ENCODE measurements around the gene RNF144A. TPM values are rescaled to one million over a fixed set of nuclear protein-coding genes. Genes with fewer than 3 reads are reported as not detected.
"Not testable (repeated sequence)": the region's sequence is repeated elsewhere in the genome, so short reads cannot be mapped to it uniquely, and the experiment has no call there.

Gene RNF144A
- total RNA-seq, 1 donor from 2014 or later = 16.6 TPM

DNA sequence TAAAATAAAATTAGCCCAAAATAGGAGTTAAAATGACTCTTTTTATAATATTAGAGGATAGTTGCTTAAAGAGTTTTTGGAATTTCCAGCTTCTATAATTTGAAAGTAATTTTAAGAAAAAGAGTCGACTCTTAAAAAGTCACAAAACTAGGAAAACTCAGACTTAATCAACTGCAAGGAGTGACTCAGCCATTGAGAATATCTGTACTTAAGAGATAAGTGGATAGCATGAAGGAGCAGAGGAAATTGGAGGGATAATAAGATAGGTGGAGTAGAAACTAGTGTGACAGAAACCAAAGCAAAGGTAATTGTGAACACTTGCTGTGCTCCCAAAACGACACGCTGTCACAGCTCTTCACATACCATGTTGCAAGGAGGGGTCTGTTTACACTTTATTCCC, 31.2 kb upstream of the RNF144A start:
- Mint-ChIP-seq H3K9me3 (no peaks in the 10 kb centered on the region), H3K27me3 (ENCODE audit: insufficient read depth) (no peaks in the 10 kb centered on the region), H3K4me3 (no peak overlapping the region), H3K4me1 (ENCODE audit: low read depth) (peaks cover 24% of the 10 kb centered on the region), H3K36me3 (ENCODE audit: low read depth) (peaks cover 47% of the 10 kb centered on the region), H3K27ac (no peak overlapping the region)
- intact Hi-C loops (cut with micrococcal nuclease) = no loop called here
- DNase-seq (ENCODE audit: low spot score) = no peak

DNA sequence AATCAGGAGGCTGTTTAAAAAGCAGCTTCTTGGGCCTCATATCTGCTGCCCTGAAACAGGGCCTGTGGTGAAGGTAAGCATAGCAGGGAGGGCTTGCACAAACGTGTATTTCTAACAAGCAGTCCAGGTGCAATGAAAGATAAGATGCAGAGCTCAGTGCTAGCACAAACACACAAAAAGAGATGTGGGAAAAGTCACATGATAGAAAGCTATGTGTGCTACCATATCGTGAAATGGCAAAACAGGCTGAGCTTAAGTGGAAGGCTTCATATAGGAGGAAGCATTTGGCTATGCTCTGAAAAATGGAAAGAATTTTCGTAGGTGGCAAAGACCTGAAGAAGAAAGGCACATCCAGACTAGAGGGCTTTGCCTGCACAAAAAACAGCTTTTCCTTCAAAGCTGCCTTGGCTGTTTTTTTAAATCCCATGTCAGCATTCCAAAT, 29.4 kb upstream of the RNF144A start:
- Mint-ChIP-seq H3K27me3 (ENCODE audit: insufficient read depth) (no peaks in the 10 kb centered on the region), H3K9me3 (no peaks in the 10 kb centered on the region), H3K27ac (no peak overlapping the region), H3K36me3 (ENCODE audit: low read depth) (peaks cover 45% of the 10 kb centered on the region), H3K4me3 (no peak overlapping the region), H3K4me1 (ENCODE audit: low read depth) (peaks cover 6% of the 10 kb centered on the region)
- intact Hi-C loops (cut with micrococcal nuclease) = no loop called here
- no peak for DNase-seq (ENCODE audit: low spot score)

DNA sequence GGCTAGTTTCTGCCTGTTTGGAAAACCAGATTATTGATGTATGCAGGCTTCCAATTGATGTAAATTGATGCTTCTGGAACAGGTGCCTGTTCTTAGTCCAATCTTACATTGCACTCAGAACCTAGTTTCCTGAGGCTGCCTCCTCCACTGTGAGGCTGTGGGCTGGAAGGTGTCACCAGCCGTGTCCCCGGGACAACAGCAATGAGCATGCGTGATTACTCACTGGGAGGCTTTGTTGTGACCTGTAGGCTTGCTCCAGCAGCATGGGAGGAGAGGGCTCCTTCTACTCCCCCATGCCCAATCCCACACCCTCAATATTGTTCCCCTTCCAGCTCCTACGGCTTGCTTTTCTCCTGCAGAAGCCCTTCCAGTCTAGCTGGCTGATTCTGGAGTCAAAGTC, 28.5 kb upstream of the RNF144A start:
- Mint-ChIP-seq H3K9me3 (no peaks in the 10 kb centered on the region), H3K27ac (no peak overlapping the region), H3K4me3 (no peak overlapping the region), H3K4me1 (ENCODE audit: low read depth) (peaks cover 6% of the 10 kb centered on the region), H3K36me3 (ENCODE audit: low read depth) (peaks cover 48% of the 10 kb centered on the region), H3K27me3 (ENCODE audit: insufficient read depth) (no peaks in the 10 kb centered on the region)
- intact Hi-C loops (cut with micrococcal nuclease) = no loop called here
- no peak for DNase-seq (ENCODE audit: low spot score)

- Mint-ChIP-seq H3K9me3 (no peaks in the 10 kb centered on the region), H3K27me3 (ENCODE audit: insufficient read depth) (no peaks in the 10 kb centered on the region), H3K4me1 (ENCODE audit: low read depth) (peaks cover 9% of the 10 kb centered on the region), H3K27ac (peak overlapping the region; percentile 20), H3K4me3 (no peak overlapping the region), H3K36me3 (ENCODE audit: low read depth) (peaks cover 41% of the 10 kb centered on the region)
- intact Hi-C loops (cut with micrococcal nuclease) = no loop called here
- no peak for DNase-seq (ENCODE audit: low spot score)
These were observed 23.2 kb upstream of the RNF144A start for GRCh38 chr2:6893876-6894482.

DNA sequence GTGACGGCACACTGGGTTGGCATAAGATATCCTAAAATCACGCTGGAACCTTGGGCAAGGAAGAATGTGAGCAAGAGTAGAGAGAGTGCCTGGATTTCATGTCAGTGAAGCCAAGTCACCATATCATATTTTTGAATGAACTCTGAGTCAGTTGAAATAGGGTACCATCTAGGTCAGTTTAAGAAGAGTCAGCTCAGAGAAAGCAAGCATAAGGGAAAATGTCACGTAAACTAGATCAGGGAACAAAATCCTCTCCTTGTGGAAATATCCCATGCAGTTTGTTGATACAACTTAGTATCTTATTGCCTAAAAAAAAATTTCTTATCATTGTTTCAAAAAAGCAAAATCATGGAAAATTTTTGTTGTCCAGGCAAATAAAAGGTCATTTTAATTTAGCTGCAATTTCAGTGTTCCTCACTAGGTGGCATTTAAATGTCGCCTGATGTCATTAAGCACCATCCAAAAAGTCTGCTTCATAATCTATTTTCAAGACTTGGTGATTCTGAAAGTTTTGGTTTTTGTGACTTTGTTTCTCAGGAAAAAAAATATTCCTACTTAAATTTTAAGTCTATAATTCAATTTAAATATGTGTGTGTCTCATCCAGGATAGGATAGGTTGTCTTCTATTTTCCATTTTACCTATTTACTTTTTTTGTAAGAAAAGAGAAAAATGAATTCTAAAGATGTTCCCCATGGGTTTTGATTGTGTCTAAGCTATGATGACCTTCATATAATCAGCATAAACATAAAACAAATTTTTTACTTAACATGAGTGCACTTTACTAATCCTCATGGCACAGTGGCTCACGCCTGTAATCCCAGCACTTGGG, 20.1 kb upstream of the RNF144A start:
- no peak overlapping the region for H3K4me3 Mint-ChIP-seq
- H3K36me3 Mint-ChIP-seq (ENCODE audit: low read depth) = peaks cover 57% of the 10 kb centered on the region
- H3K9me3 Mint-ChIP-seq = peaks cover 8% of the 10 kb centered on the region
- no peak for DNase-seq (ENCODE audit: low spot score)
- no peaks in the 10 kb centered on the region for H3K27me3 Mint-ChIP-seq (ENCODE audit: insufficient read depth)
- H3K27ac Mint-ChIP-seq = peak overlapping the region; percentile 53
- peaks cover 9% of the 10 kb centered on the region for H3K4me1 Mint-ChIP-seq (ENCODE audit: low read depth)
- intact Hi-C loops (cut with micrococcal nuclease) = loop anchor here (1.0 kb wide), 6 partner anchors 12 to 187 kb away; partner anchors contain the start of genes RNF144A and RSAD2

GRCh38 chr2:6902581-6902980, 14.6 kb upstream of the RNF144A start:
- H3K27me3 Mint-ChIP-seq (ENCODE audit: insufficient read depth); DNase-seq (ENCODE audit: low spot score); H3K27ac Mint-ChIP-seq; intact Hi-C loops (cut with micrococcal nuclease); H3K4me3 Mint-ChIP-seq: not testable (repeated sequence)
- Mint-ChIP-seq H3K9me3 (peaks cover 21% of the 10 kb centered on the region), H3K36me3 (ENCODE audit: low read depth) (peaks cover 47% of the 10 kb centered on the region), H3K4me1 (ENCODE audit: low read depth) (peaks cover 24% of the 10 kb centered on the region)

DNA sequence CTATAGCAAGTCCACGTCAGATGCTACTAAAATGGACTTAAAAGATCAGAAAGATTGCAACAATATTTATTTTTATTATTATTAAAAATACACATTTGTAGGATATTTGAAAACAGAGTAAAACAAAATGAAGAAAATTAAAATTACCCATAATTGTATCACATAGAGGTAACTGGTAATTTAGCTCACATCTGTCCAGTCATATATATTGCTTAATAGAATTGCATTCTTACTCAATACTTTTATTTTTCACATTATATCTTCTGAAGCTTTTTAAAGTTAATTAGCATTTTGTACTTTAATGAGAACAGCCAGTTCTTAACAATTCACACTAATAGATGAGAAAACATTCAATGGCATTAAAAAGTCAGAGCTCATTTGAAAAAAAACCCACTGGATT, 11.5 kb upstream of the RNF144A start:
- H3K9me3 Mint-ChIP-seq = peaks cover 21% of the 10 kb centered on the region
- intact Hi-C loops (cut with micrococcal nuclease) = loop anchor here (1.0 kb wide), 1 partner anchor 12 kb away; the partner anchor contains the start of gene RNF144A
- DNase-seq (ENCODE audit: low spot score) = no peak
- peaks cover 55% of the 10 kb centered on the region for H3K4me1 Mint-ChIP-seq (ENCODE audit: low read depth)
- H3K4me3 Mint-ChIP-seq = no peak overlapping the region
- peaks cover 44% of the 10 kb centered on the region for H3K36me3 Mint-ChIP-seq (ENCODE audit: low read depth)
- peak overlapping the region; percentile 14 for H3K27ac Mint-ChIP-seq
- H3K27me3 Mint-ChIP-seq (ENCODE audit: insufficient read depth) = peaks cover 8% of the 10 kb centered on the region

- no peak for DNase-seq (ENCODE audit: low spot score)
- H3K4me1 Mint-ChIP-seq (ENCODE audit: low read depth) = peaks cover 61% of the 10 kb centered on the region
- H3K4me3 Mint-ChIP-seq = peak overlapping the region; percentile 27
- intact Hi-C loops (cut with micrococcal nuclease) = loop anchor here (1.0 kb wide), 1 partner anchor 11 kb away; the partner anchor contains the start of gene RNF144A
- H3K36me3 Mint-ChIP-seq (ENCODE audit: low read depth) = peaks cover 38% of the 10 kb centered on the region
- peaks cover 21% of the 10 kb centered on the region for H3K9me3 Mint-ChIP-seq
- H3K27ac Mint-ChIP-seq = peak overlapping the region; percentile 57
- peaks cover 8% of the 10 kb centered on the region for H3K27me3 Mint-ChIP-seq (ENCODE audit: insufficient read depth)
These were observed 11.0 kb upstream of the RNF144A start for GRCh38 chr2:6906165-6906741.

GRCh38 chr2:6908291-6908690, 8.9 kb upstream of the RNF144A start:
- H3K36me3 Mint-ChIP-seq (ENCODE audit: low read depth) = peaks cover 20% of the 10 kb centered on the region
- peaks cover 6% of the 10 kb centered on the region for H3K27me3 Mint-ChIP-seq (ENCODE audit: insufficient read depth)
- peaks cover 79% of the 10 kb centered on the region for H3K4me1 Mint-ChIP-seq (ENCODE audit: low read depth)
- peaks cover 3% of the 10 kb centered on the region for H3K9me3 Mint-ChIP-seq
- no peak for DNase-seq (ENCODE audit: low spot score)
- no peak overlapping the region for H3K4me3 Mint-ChIP-seq
- intact Hi-C loops (cut with micrococcal nuclease) = loop anchor here (2.0 kb wide), 2 partner anchors 39 to 41 kb away; no protein-coding TSS in a partner anchor
- peak overlapping the region; percentile 83 for H3K27ac Mint-ChIP-seq

- peak; percentile 59 for DNase-seq (ENCODE audit: low spot score)
- H3K9me3 Mint-ChIP-seq = no peaks in the 10 kb centered on the region
- peaks cover 16% of the 10 kb centered on the region for H3K36me3 Mint-ChIP-seq (ENCODE audit: low read depth)
- peaks cover 7% of the 10 kb centered on the region for H3K27me3 Mint-ChIP-seq (ENCODE audit: insufficient read depth)
- H3K27ac Mint-ChIP-seq = peak overlapping the region; percentile 83
- peak overlapping the region; percentile 66 for H3K4me3 Mint-ChIP-seq
- intact Hi-C loops (cut with micrococcal nuclease) = loop anchor here (1.0 to 2.0 kb wide), 4 partner anchors 12 to 43 kb away; partner anchors contain the start of gene RSAD2
- H3K4me1 Mint-ChIP-seq (ENCODE audit: low read depth) = peaks cover 90% of the 10 kb centered on the region
These were observed 7.5 kb upstream of the RNF144A start for GRCh38 chr2:6909431-6910385.

DNA sequence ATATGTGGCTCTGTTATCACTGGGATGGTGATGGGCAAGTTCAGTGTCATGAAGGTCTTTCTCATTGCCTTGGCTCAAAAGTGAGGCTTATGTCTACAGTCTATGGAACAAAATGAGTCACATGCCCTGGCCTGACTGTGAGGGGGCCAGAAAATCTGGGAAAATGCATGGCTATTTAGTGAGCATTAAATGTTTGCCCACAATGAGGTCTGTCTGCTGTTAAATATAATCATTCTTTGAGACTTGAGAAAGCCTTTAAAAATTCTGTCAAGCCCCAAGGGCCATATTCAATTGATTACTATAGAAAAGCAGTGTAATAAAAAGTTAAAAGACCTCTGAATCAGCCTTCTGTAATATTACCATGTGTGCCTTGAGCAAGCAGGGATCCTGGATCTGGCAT, 5.5 kb upstream of the RNF144A start:
- peaks cover 13% of the 10 kb centered on the region for H3K36me3 Mint-ChIP-seq (ENCODE audit: low read depth)
- no peak for DNase-seq (ENCODE audit: low spot score)
- intact Hi-C loops (cut with micrococcal nuclease) = no loop called here
- peaks cover 16% of the 10 kb centered on the region for H3K27me3 Mint-ChIP-seq (ENCODE audit: insufficient read depth)
- peaks cover 88% of the 10 kb centered on the region for H3K4me1 Mint-ChIP-seq (ENCODE audit: low read depth)
- no peaks in the 10 kb centered on the region for H3K9me3 Mint-ChIP-seq
- no peak overlapping the region for H3K27ac Mint-ChIP-seq
- H3K4me3 Mint-ChIP-seq = peak overlapping the region; percentile 36

Data from activated T-helper 1 cell treated with anti-CD3 and anti-CD28 coated beads, Interleukin-12 subunit alpha, Interleukin-12 subunit beta, Interleukin-2, Interleukin-4 antibody, amounts not matched to agents 30 ng/mL and 10 ng/mL and 1 ng/mL, durations not matched to agents 14 hours and 24 hours and 36 hours (primary cell).